ENCODE data around the gene MAT2A.

DNA sequence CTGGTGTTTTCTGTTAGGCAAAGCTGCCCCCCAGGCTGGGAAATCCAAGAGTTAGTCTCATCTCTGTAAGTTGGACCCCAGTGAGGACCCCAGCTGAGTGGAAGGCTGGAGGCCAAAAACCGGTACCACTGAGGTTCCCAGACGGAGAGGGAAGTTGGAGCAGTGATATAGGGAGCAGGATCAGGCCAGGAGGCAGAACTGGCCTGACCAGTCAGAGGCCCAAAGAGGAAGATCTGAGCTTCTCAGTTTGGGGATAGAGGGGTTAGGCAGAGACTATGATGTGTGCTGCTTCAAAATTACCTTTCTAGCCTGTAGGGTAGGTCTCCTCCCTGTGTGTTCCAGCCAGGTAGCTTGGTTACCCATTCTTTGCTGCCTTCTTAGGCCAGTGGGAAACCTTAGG lies 52.0 kb downstream of the MAT2A start:
- TF ChIP-seq CTCF (IDR thresholded peaks at IDR 0.05; ENCODE audit: low read depth, low read length, poor library complexity, severe bottlenecking) (no peak), EZH2phosphoT487 (IDR thresholded peaks at IDR 0.05; ENCODE audit: borderline replicate concordance, low read length) (no peak)
